Adrenal gland (tissue), 12 donors: ENCODE results near the gene LYRM4. TPM values are rescaled to one million over a fixed set of nuclear protein-coding genes. Genes with fewer than 3 reads are reported as not detected.
A peak's percentile ranks its signal among the peaks of the same experiment; 100 is the strongest.

ENCODE experiments used
- DNase-seq, 7 donors: peaks; one replicate each; pipeline ENCODE4 v3.0.0-alpha.2; 2019 to 2020
- H3K27ac ChIP-seq, 5 donors: fragments of 200-600 bp; sonication (generic) in 4 of 5; 1 replicate in 3 of 5; 2 replicates in 2 of 5; pipeline versions ENCODE4 v1.5.1 to v1.8.0; 2016 to 2020; ENCODE audit warnings: mild to moderate bottlenecking in 1 of 5
- H3K27me3 ChIP-seq: fragments of 200-600 bp; 2 replicates; pipeline ENCODE4 v1.8.0; 2021
- H3K36me3 ChIP-seq, 2 donors: fragments of 200-600 bp; replicated peaks in 1 of 2; 1 replicate in 1 of 2; 2 replicates in 1 of 2; pipeline versions ENCODE4 v1.5.1 to v1.8.0; 2018 to 2022
- H3K4me1 ChIP-seq, 2 donors: fragments of 200-600 bp; replicated peaks in 1 of 2; 1 replicate in 1 of 2; 2 replicates in 1 of 2; pipeline versions ENCODE4 v1.5.1 to v1.8.0; 2018 to 2021
- H3K4me3 ChIP-seq, 4 donors: fragments of 200-600 bp; sonication (generic) in 3 of 4; one replicate each; pipeline ENCODE4 v1.5.1; 2016 to 2018
- H3K9me3 ChIP-seq, 3 donors: fragments of 200-600 bp; sonication (generic) in 1 of 3; replicated peaks in 1 of 3; 1 replicate in 2 of 3; 2 replicates in 1 of 3; pipeline versions ENCODE4 v1.5.1 to v1.8.0; 2016 to 2021
- POLR2A ChIP-seq, 2 donors: fragments of 450-650 bp; IDR thresholded peaks; one replicate each; pipeline ENCODE4 v1.6.1; 2017; ENCODE audit warnings: antibody characterized with exemption in 2 of 2, mild to moderate bottlenecking in 2 of 2, moderate library complexity in 1 of 2
- WGBS, 4 donors: extraction: QIAGEN DNeasy Blood & Tissue Kit in 2 of 4; methylation state at CpG; one replicate each; pipeline versions ENCODE4 v1.1.5 to v1.1.7; 2013 to 2017; 5-methylcytosine and 5-hydroxymethylcytosine counted together
- intact Hi-C, 2 donors: fragments of 100-400 bp; cut with DNase I; formaldehyde crosslinking; loops; one replicate each; pipeline versions ENCODE4 v1.14.1 to v1.15.0; 2022 to 2023
- polyA plus RNA-seq, 3 donors: library from polyadenylated mRNA; stranded (reverse); fragments of 200-250 nt in 2 of 3; fragments of 350-450 nt in 1 of 3; fragmentation: Illumina TruSeq in 1 of 3; extraction: RNeasy Lipid Tissue Mini Kit (QIAGEN cat#74804) in 1 of 3; gene quantifications; one replicate each; pipeline ENCODE4 v1.2.3, GENCODE V29; 2013 to 2014
- total RNA-seq, 9 donors: library from RNA; depleted of rRNA in 4 of 9; stranded (reverse); fragments of >200 nt in 4 of 9; fragments of 120-200 nt in 1 of 9; fragmentation: NEBNext Ultra II Directional in 1 of 9; extraction: Animal tissue kit (Norgen Biotek cat#: 25700) in 1 of 9; gene quantifications; one replicate each; pipeline versions ENCODE4 v1.1.0 to v1.2.4, GENCODE V29; 2013 to 2023
- TF ChIP-seq, protein P1 (sequence below), 6 experiments: fragments of 450-650 bp in 4 of 6; fragments of 200-600 bp in 2 of 6; sonication (generic) in 1 of 6; IDR thresholded peaks; 1 replicate in 5 of 6; 2 replicates in 1 of 6; pipeline versions ENCODE4 v1.5.1 to v1.8.0; 2016 to 2021; ENCODE audit warnings: antibody characterized with exemption in 6 of 6, mild to moderate bottlenecking in 2 of 6, moderate library complexity in 1 of 6
- donor health status: healthy with polysubstance abuse.
- donor health status: Bipolar disorder and iron deficiency.
- donor health status: DM: yes; HTN: yes; CAD: no.
- donor health status: DM: no; HTN: no; CAD: no.
- donor health status: DM: no; HTN: no; CAD: no.
- donor health status: DM: yes; HTN: yes; CAD: no.

LYRM4 gene
- total and polyA plus RNA-seq, 12 donors = 16.1 to 65.1 (median 29.9) TPM

DNA sequence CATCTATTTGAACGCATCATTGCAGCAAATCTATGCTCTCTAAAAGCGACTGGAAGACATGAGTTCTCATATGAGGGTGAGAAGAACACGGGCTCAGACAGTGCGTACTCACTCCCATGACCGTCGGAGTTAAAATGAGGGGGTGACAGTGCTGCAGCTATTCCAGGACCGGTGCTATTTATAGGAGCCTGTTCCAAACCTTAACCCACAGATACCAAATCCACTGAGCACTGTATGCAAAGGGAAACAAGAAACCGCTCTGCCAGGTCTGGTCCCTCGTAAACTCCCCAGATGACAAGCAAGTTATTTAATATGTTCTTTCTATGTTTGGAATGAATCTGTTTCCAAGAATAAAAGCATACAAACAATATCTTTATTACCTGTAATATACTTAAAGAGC lies 152.7 kb downstream of the LYRM4 start:
- H3K9me3 ChIP-seq = no peaks in the 10 kb centered on the region
- intact Hi-C loops = no loop called here
- no peak overlapping the region for H3K4me3 ChIP-seq
- DNase-seq = no peak
- WGBS, 4 donors = 78 to 84% (median 82%) methylated on average over 9 of the region's 9 CpGs
- no peaks in the 10 kb centered on the region for H3K27me3 ChIP-seq
- no peak for TF ChIP-seq POLR2A (IDR thresholded peaks at IDR 0.05)
- H3K36me3 ChIP-seq = no peaks in the 10 kb centered on the region
- peaks cover 0 to 3% of the 10 kb centered on the region in 2 donors for H3K4me1 ChIP-seq
- H3K27ac ChIP-seq = no peak overlapping the region

DNA sequence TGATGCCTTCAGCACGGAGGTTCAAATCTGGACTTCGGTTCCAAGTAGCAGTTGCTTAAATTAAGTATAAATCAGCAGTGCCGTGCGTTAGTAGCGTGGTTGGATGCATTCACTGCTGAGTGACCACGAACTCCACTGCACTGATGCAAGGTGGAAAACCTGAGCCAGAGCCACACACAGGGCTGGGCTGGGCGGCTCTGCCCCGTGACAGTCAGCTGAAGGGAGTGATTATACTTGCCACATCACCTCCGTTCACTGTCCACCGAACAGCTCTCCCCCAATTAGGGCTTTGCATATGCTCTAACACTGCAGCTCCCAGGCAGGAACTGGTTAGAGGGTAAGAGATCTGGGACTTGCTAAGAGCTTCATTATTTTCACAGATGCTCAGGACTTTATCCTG lies 153.4 kb downstream of the LYRM4 start:
- TF ChIP-seq, protein P1, sequence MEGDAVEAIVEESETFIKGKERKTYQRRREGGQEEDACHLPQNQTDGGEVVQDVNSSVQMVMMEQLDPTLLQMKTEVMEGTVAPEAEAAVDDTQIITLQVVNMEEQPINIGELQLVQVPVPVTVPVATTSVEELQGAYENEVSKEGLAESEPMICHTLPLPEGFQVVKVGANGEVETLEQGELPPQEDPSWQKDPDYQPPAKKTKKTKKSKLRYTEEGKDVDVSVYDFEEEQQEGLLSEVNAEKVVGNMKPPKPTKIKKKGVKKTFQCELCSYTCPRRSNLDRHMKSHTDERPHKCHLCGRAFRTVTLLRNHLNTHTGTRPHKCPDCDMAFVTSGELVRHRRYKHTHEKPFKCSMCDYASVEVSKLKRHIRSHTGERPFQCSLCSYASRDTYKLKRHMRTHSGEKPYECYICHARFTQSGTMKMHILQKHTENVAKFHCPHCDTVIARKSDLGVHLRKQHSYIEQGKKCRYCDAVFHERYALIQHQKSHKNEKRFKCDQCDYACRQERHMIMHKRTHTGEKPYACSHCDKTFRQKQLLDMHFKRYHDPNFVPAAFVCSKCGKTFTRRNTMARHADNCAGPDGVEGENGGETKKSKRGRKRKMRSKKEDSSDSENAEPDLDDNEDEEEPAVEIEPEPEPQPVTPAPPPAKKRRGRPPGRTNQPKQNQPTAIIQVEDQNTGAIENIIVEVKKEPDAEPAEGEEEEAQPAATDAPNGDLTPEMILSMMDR (IDR thresholded peaks at IDR 0.05) = no peak
- H3K4me1 ChIP-seq = no peaks in the 10 kb centered on the region
- no peak overlapping the region for H3K4me3 ChIP-seq
- intact Hi-C loops = no loop called here
- no peaks in the 10 kb centered on the region for H3K27me3 ChIP-seq
- no peak for DNase-seq
- no peaks in the 10 kb centered on the region for H3K36me3 ChIP-seq
- no peaks in the 10 kb centered on the region for H3K9me3 ChIP-seq
- 93 to 97% (median 94%) methylated on average over 9 to 10 of the region's 10 CpGs for WGBS, 4 donors
- no peak overlapping the region for H3K27ac ChIP-seq

DNA sequence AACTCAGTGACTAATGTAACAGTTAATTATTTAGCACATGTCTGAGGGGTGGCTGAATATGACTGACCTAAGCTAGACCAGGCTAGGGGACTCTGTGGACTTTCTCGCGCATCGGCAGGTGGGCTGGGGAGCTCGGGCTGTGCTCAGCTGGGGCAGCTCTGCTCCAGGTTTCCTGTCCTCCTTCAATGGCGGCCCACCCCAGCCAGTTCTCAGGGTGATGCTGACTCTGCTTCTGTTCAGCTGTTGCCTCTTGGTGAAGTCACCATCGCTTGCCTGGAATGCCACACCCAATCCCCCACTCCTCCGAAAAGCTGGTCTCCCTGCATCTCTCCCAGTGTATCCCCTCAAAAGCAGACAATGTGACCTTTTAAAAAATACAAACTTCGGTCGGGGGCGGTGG lies 155.6 kb downstream of the LYRM4 start:
- Histone ChIP-seq H3K36me3 (no peaks in the 10 kb centered on the region), H3K27ac (no peak overlapping the region), H3K27me3 (no peaks in the 10 kb centered on the region), H3K4me1 (no peaks in the 10 kb centered on the region), H3K4me3 (no peak overlapping the region), H3K9me3 (no peaks in the 10 kb centered on the region)
- intact Hi-C loops = no loop called here
- DNase-seq = no peak
- whole genome bisulfite sequencing, 4 donors = 97 to 98% (median 98%) methylated on average over 7 to 10 of the region's 10 CpGs
- TF ChIP-seq, protein P1 (IDR thresholded peaks at IDR 0.05) = no peak
- no peak for TF ChIP-seq POLR2A (IDR thresholded peaks at IDR 0.05)

DNA sequence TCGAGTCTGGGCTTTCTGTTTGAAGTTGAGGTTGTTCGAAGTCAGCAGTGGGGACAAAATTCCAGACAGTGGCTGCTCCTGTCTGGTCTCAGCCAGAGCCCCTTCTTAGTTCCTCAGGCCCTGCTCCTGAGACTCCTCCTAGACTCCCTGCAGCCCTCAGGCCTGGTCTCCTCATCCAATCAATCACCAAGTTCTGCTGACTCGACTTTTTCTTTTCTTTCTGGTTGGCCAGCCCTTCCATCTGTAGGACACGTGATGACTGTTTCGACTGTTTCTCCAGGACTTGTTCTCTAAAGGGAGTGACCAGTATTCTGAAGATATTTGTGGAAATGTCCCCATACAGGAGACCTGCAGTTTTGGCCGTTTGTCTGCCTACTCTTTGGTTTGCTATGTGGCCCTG lies 156.1 kb downstream of the LYRM4 start:
- no peak overlapping the region for H3K4me3 ChIP-seq
- H3K27me3 ChIP-seq = no peaks in the 10 kb centered on the region
- intact Hi-C loops = no loop called here
- DNase-seq = no peak
- no peak for TF ChIP-seq POLR2A (IDR thresholded peaks at IDR 0.05)
- TF ChIP-seq, protein P1 (IDR thresholded peaks at IDR 0.05) = no peak
- H3K9me3 ChIP-seq = no peaks in the 10 kb centered on the region
- H3K4me1 ChIP-seq = no peaks in the 10 kb centered on the region
- H3K27ac ChIP-seq = no peak overlapping the region
- H3K36me3 ChIP-seq = no peaks in the 10 kb centered on the region
- WGBS, 4 donors = 88 to 92% (median 91%) methylated on average over 6 of the region's 6 CpGs

DNA sequence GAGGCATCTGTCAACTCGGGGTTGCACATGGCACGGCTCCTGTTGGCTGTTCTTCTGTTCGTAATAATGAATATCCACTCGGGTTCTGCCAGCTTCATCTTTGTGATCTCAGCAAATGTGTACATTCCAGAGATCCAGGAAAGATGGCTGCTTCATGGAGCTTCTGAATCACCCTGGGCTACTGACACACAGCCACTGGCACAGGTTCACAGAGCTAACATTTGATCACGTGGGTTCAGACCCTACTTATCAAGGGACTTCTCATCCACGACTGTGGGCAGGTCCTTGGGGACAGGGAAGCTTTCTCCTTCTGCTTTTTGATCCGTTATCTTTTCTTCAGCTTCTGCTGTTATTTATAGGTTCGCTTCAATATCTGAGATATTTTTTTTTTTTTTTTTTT lies 157.5 kb downstream of the LYRM4 start:
- Histone ChIP-seq H3K27ac (peak overlapping the region in 2 of 5 donors; percentile 57 to 73), H3K4me1 (no peaks in the 10 kb centered on the region), H3K27me3 (no peaks in the 10 kb centered on the region), H3K4me3 (no peak overlapping the region), H3K9me3 (no peaks in the 10 kb centered on the region), H3K36me3 (no peaks in the 10 kb centered on the region)
- intact Hi-C loops = no loop called here
- WGBS, 4 donors = 46 to 65% (median 53%) methylated on average over 8 of the region's 8 CpGs
- TF ChIP-seq, protein P1 (IDR thresholded peaks at IDR 0.05) = no peak
- no peak for TF ChIP-seq POLR2A (IDR thresholded peaks at IDR 0.05)
- peak; percentile 46 to 90 (median 78) for DNase-seq
